ENCODE data around the gene KLHDC3.
"Not testable (repeated sequence)": the region's sequence is repeated elsewhere in the genome, so short reads cannot be mapped to it uniquely, and the experiment has no call there.

The KLHDC3 gene

DNA sequence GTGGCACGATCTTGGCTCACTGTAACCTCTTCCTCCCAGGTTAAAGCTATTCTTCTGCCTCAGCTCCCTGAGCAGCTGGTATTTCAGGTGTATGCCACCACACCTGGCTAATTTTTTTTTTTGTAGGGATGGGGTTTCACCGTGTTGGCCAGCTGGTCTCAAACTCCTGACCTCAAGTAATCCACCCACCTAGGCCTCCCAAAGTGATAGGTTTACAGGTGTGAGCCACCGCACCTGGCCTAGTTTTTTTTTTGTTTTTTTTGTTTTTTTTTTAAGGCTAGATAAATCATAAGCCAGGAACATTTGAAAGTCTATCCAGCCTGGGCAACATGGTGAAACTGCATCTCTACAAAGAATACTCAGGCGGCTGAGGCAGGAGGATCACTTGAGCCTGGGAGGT lies 18.3 kb downstream of the KLHDC3 start:
- no peak for DNase-seq

DNA sequence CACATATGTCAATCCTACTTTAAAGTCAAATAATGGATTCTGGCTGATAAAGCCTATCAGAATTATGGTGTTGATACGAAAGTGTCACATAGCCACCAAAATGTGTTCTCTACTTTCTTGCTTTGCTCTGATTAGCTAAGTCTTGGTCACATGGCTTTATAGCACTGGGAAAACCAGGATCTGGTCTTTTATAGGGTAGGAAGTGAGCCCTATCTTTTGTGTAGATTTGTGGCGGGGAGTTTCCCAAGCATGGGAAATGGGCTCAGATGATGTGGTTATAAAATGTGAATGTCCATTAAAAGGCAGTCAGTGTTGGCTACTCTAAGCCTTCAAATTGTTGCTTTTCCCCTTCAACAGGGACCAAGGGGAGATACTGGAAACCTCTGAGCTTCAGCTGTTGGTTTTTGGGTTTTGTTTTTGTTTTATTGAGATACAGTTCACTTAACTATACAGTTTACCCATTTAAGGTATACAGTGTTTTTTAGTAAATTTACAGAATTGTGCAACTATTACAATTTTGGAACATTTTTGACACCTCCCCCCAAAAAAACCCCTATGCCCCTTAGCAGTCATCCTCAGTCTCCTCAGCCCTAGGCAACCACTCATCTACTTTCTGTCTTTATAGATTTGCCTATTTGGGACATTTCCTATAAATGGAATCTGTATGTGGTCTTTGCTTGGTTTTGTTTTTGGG lies 19.6 kb downstream of the KLHDC3 start:
- no peak for DNase-seq

- no peak for DNase-seq
Observed at GRCh38 chr6:43034190-43034525, 20.1 kb downstream of the KLHDC3 start.

DNA sequence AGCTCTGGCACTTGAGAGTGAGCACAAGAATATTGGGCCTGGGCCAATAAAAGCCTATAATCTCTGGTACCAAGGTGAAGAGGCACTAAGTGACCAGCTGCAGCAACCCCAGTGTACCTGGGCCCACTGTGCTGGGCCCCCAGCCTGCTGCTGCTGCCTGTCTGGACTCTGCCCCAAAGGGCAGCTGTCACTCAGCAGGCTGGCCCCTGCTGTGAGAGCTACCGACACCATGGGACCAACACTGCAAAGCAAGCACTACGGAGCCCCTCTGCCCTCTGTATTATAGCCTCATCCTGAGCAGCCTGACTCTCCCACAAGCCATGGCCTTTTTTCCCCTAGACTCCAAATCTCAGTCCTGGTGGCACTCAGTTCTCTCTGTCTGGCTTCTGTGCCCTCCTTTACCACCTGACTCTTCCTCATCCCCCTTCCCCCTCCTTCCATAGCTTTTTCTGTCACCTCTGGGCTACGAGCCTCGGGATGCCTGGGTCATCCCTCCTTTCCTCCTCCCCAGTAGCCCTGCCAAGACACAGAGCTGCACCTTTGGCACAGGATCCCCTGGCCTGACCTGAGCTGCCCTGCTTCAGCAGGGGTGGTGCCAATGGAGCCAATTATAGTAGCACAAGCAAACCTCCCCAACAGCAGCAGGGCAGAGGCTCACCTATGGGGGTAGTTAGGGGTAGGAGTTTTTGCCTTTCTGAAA lies 21.6 kb downstream of the KLHDC3 start:
- no peak for DNase-seq

DNA sequence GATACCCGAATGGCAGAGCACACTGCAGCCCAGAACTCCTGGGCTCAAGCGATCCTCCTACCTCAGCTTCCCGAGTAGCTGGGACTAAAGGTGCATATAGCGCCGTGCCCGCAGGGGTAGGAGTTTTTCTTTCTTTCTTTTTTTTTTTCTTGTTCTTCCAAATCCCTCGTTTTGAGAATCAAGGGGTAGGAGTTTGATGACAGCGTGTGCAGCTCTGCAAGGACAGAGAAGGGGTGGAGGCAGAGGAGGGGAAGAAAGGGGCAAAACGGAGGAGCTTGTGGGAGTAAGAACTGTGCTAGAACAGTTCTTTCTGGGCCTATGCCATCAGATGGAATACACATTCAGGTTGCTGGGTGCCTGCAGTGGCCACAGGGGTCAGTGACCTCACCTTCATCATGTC lies 22.7 kb downstream of the KLHDC3 start:
- DNase-seq: no peak

DNA sequence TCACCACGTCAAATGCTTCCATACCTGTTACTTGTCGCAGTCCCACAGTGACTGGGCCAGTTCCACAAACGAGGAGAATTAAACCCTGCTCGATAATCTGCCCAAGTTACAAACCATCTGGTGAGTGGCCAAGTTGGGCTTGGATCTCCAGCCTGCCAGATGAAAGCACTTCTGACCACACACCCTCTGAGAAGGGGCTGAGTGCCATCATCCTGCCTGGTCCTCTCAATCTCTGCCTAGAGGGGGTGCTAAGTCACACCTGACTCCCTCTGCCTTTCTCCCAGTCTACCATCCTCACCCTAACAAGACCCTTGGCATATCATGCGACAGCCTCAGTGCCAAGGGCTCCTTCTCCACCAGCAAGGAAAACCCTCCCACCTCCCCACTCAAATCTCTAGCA lies 23.1 kb downstream of the KLHDC3 start:
- DNase-seq: no peak

DNA sequence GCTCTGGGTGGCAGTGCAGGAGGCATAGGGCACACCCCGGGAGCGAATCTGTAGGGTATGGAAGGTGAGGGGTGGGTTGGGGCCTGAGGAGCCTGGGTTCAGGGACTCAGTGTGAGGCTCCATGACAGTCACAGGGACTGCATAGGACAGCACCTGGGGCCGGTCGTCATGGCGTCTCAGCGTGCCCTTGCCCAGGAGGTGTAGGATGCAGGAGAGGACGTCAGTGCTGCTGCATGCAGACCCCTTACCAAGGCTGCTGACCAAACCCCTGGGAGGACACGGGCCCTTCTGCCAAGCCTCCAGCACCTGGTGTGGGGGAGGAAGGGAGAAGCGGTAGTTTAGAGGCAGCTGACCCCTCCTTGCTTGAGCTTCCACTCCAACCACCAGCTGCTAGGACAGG lies 23.7 kb downstream of the KLHDC3 start:
- no peak for DNase-seq

DNA sequence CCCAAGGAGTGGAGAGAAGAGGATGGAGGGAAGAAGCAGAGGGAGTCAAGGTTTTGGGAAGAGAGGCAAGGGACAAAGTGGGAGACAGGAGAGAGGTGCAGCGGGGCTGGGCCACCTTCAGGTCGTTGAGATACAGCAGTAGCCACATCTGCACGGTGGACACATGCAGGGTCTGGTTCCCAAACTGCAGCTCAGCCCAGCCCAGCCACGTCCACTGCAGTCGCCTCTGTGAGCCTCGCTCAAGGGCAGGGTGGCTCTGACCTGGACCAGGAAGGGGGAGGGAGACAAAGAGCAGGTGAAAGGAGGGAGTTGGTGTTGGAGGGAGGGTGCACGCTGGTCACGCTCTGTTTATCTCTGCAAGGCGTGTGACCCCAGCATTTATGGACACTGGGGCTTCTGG lies 24.7 kb downstream of the KLHDC3 start:
- no peak for DNase-seq

DNA sequence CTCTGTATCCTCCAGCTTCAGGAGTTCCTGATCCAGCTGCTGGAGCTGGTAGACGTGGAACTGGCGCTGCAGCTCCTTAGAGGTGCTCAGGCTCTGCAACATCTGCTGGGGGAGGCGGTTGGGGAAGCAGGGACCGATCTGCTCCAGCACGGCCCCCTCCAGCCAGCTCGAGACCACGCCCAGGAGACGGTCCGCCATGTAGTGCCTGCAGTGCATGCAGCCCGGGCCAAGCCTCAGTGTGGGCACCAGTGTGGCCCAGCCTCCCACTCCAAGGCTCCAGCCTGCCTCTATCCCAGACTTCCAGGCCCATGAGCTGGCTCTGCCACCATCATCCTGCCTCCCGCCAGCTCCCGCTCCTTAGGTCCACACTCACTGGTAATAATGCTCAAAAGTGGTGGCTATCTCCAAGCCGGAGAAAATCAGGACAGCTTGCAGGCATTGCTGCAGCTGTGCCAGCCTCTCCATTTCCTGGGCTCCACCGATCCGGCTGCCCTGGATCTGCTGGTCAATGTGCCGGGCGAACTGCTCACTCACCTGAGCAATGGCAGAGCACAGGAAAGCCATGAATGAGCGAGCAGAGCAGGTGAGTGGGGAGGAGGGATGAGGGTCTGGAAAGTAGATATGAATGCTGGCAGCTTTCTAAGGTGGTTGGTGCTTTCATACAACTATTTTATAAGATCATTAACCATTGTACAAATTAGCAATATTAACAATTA lies 26.7 kb downstream of the KLHDC3 start:
- DNase-seq: no peak

DNA sequence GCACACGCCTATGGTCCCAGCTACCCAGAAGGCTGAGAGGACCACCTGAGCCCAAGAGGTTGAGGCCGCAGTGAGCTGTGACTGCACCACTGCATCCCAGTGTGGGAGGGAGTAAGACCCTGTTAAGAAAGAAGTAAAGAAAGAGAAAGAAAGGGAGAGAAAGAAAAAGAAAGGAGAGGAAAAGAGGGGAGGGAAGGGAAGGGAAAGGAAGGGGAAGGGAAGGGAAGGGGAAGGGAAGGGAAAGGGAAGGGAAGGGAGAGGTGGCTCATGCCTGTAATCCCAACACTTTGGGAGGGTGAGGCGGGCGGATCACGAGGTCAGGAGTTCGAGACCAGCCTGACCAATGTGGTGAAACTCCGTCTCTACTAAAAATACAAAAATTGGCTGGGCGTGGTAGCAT lies 27.4 kb downstream of the KLHDC3 start:
- not testable (repeated sequence) for DNase-seq

DNA sequence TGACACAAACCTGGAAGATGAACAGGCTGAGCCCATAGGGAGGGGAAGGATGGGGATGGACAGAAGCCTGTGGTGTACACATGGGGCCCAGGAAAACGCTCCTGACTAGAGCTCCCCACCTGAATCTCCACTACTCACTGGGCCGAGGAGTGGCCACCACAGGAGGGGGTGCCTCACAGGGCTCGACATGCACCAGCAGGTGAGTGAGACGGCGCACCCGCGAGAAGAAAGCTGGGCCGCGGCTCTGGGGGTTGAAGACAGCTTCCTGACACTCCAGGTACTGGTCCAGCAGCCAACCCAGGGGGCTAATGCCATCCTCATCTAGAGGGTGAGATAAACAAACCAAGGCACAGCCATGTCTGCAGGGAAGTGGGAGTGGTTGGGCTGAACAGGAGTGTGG lies 29.3 kb downstream of the KLHDC3 start:
- no peak for DNase-seq

- DNase-seq: no peak
Observed at GRCh38 chr6:43045371-43045930, 31.4 kb downstream of the KLHDC3 start.

GRCh38 chr6:43047998-43048397 lies 33.9 kb downstream of the KLHDC3 start:
- DNase-seq: no peak

GRCh38 chr6:43050981-43051380 lies 36.9 kb downstream of the KLHDC3 start:
- DNase-seq: no peak

DNA sequence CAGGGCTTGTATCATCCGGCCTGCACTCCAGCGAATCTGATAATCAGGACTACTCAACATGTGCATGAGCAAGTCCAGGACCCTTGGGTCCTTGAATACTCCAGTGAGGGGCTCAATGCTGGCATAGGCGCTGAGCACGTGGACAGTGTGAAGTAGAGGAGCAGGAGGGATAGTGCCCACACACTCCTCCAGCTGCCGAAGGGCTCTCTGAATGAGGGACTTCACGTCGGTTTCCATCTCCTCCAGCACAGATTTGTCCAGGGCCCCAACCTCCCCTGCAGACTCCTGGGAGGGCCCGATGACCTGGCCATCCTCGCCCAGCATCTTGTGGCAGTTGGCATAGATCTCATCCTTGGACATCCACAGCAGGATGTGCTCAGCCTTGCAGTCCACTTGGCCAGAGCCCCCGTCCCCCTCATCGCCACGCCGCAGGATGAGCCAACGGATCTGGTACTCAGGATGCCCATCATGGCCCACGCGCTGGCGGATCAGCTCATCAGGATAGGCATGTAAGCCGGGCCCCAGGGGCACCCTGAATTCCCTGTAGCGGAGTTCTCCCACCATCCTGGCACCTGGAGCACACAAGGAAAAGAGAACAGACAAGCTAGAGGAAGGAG lies 38.3 kb downstream of the KLHDC3 start:
- DNase-seq: no peak

GRCh38 chr6:43052842-43053544 lies 38.9 kb downstream of the KLHDC3 start:
- no peak for DNase-seq

DNA sequence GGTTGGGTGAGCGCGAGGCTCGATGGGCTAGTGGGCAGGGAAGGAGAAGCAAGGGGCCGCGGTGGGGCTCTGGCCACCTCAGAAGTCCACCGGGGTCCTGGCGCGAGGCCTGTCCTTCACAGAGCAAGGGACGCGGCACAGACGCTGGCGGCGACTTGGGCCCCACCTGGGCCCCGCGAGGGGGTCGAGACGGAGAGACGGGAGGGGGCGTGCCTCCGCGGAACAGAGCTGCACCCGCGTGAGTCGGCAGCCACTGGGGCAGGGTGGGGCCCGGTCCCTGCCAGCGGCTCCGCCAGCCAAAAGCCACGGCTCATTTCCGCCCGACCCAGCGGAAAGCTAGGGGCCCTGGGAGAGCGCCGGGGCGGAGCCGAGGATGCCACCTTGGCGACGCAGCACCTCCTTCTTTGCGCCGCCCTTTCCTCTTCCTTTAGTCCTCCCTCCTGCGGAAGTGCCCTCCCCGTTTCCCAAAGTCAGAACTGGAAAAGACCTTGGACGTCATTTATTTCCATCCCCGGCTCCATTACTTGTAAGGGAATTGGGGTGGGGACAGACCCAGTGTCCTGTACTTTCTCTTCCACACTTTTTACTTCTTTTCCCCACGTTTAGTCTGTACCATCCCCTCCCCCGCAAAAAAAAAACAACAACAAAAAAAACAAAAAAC lies 39.6 kb downstream of the KLHDC3 start, which contains the start of gene CUL7:
CUL7 (minus strand) TSS at position 307 of the 661 bp plus-strand sequence. CDS start 1,063 bp downstream, outside the sequence.
- peak; percentile 84 for DNase-seq

- no peak for DNase-seq
Observed at GRCh38 chr6:43054206-43054943, 40.3 kb downstream of the KLHDC3 start.

GRCh38 chr6:43055966-43056365 lies 41.9 kb downstream of the KLHDC3 start:
- DNase-seq: no peak

GRCh38 chr6:43058531-43058930 lies 44.5 kb downstream of the KLHDC3 start:
- DNase-seq: no peak
